K562 (cell line): ENCODE results near the gene OR10G3.

Experiments
- ATF1 ChIP-seq, 2 experiments: fragments of 450-650 bp in 1 of 2; IDR thresholded peaks; 2 replicates each; pipeline ENCODE4 v1.6.1; 2016; ENCODE audit warnings: missing compliant biosample characterization in 1 of 2, missing genetic modification characterization in 1 of 2
- CREB1 ChIP-seq, 2 experiments: sonication (generic) in 1 of 2; formaldehyde crosslinking in 1 of 2; IDR thresholded peaks; 2 replicates each; pipeline versions ENCODE4 v1.6.1 to v1.8.0; 2012 to 2022; ENCODE audit warnings: inconsistent platforms in 1 of 2, mild to moderate bottlenecking in 1 of 2, missing genetic modification reagents in 1 of 2, moderate library complexity in 1 of 2
- NFXL1 ChIP-seq: fragments of 450-650 bp; formaldehyde crosslinking; IDR thresholded peaks from 2 replicates; pipeline ENCODE4 v1.4.0; 2021; ENCODE audit warnings: mild to moderate bottlenecking
- NFYB ChIP-seq: IDR thresholded peaks from 2 replicates; pipeline ENCODE4 v1.6.1; 2011; ENCODE audit warnings: mild to moderate bottlenecking, moderate library complexity; ENCODE audit not compliant: insufficient read length; ENCODE audit errors: extremely low read depth
- POLR2AphosphoS5 ChIP-seq: IDR thresholded peaks from 2 replicates; pipeline ENCODE4 v1.6.1; 2011; ENCODE audit warnings: mild to moderate bottlenecking, low read depth, low read length, moderate library complexity; ENCODE audit not compliant: control insufficient read depth, insufficient read depth
- ZBTB17 ChIP-seq: fragments of 450-650 bp; formaldehyde crosslinking; IDR thresholded peaks from 2 replicates; pipeline ENCODE4 v1.4.0; 2020; ENCODE audit warnings: mild to moderate bottlenecking
- ZNF239 ChIP-seq: fragments of 250-450 bp; sonication (Bioruptor Pico); IDR thresholded peaks from 2 replicates; pipeline ENCODE4 v1.4.0; 2020; ENCODE audit warnings: mild to moderate bottlenecking
- TF ChIP-seq, protein P1 (sequence below), 3 experiments: IDR thresholded peaks in 2 of 3; conservative IDR thresholded peaks in 1 of 3; 2 replicates each; pipeline ENCODE4 v1.5.1; 2011 to 2012; ENCODE audit warnings: low read length in 3 of 3, mild to moderate bottlenecking in 3 of 3, control low read depth in 2 of 3, improper control_type of control experiment in 1 of 3, inconsistent platforms in 1 of 3, low read depth in 1 of 3, mixed read lengths in 1 of 3, moderate library complexity in 1 of 3; ENCODE audit not compliant: insufficient read depth in 2 of 3
- TF ChIP-seq, protein P2 (sequence below): fragments of 250-450 bp; sonication (Bioruptor Pico); IDR thresholded peaks from 2 replicates; pipeline ENCODE4 v1.8.0; 2021; ENCODE audit warnings: moderate library complexity, mild to moderate bottlenecking, inconsistent platforms
- TF ChIP-seq, protein P3 (sequence below): fragments of 450-650 bp; IDR thresholded peaks from 2 replicates; pipeline ENCODE4 v1.6.1; 2018; ENCODE audit warnings: mild to moderate bottlenecking, low read depth; ENCODE audit not compliant: partially characterized antibody
- TF ChIP-seq, protein P4 (sequence below): fragments of 450-650 bp; formaldehyde crosslinking; IDR thresholded peaks from 2 replicates; pipeline ENCODE4 v1.4.0; 2020; ENCODE audit warnings: mild to moderate bottlenecking, mixed read lengths
- TF ChIP-seq, protein P5 (sequence below): sonication (generic); formaldehyde crosslinking; IDR thresholded peaks from 2 replicates; pipeline ENCODE4 v1.8.0; 2022; ENCODE audit warnings: mild to moderate bottlenecking, missing genetic modification reagents, borderline replicate concordance

DNA sequence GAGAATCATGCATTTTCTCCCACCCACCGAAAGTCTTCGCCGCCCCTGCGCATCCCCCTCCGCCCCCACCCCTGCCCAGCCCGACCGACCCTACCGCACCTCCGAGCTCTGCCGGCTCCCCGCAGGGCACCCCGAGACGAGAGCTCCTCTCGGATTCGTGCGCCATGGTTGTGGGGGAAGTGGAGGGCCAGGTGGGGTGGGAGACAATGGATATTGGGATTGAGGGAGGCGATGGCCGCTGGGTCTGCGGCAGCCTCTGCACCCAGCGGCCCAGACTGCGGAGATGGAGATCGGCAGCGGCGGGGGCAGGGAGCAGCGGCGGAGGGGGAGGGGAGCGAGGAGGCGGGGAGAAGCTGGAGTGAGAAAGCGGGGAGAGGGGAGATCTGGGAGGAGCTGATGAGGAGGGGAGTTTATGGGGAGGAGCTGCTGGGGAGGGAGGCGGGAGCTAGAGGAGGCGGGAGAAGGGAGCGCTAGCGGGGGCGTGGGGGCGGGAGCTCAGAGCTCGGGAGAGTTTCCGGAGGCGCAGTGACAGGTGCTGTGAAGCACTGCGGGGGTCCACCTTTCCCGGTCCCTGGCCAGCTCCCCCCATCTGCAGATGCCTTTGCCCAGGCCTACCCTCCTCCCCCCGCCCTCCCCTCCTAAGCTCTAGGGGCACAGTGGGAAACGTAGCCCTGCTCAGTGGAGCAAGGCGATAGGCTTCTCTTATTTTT is 53.8 kb downstream of the OR10G3 start, which contains the start of gene SALL2:
- TF ChIP-seq, protein P1, sequence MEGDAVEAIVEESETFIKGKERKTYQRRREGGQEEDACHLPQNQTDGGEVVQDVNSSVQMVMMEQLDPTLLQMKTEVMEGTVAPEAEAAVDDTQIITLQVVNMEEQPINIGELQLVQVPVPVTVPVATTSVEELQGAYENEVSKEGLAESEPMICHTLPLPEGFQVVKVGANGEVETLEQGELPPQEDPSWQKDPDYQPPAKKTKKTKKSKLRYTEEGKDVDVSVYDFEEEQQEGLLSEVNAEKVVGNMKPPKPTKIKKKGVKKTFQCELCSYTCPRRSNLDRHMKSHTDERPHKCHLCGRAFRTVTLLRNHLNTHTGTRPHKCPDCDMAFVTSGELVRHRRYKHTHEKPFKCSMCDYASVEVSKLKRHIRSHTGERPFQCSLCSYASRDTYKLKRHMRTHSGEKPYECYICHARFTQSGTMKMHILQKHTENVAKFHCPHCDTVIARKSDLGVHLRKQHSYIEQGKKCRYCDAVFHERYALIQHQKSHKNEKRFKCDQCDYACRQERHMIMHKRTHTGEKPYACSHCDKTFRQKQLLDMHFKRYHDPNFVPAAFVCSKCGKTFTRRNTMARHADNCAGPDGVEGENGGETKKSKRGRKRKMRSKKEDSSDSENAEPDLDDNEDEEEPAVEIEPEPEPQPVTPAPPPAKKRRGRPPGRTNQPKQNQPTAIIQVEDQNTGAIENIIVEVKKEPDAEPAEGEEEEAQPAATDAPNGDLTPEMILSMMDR (IDR thresholded peaks at IDR 0.05 in 2 of 3, conservative IDR thresholded peaks at IDR 0.05 in 1 of 3; ENCODE audit: insufficient read depth in 2 of 3, low read depth in 1 of 3, low read length in 3 of 3): no peak
- TF ChIP-seq CREB1 (IDR thresholded peaks at IDR 0.05) (no peak), CREB1 (CRISPR knock-in tag; IDR thresholded peaks at IDR 0.05) (no peak), NFYB (no peak), ATF1 (CRISPR knock-in tag; IDR thresholded peaks at IDR 0.05) (no peak), ATF1 (tag; IDR thresholded peaks at IDR 0.05) (no peak), ZNF239 (CRISPR knock-in tag) (no peak), POLR2AphosphoS5 (no peak), NFXL1 (CRISPR knock-in tag) (no peak), ZBTB17 (CRISPR knock-in tag) (no peak)
- TF ChIP-seq, protein P2, sequence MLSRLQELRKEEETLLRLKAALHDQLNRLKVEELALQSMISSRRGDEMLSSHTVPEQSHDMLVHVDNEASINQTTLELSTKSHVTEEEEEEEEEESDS: no peak
- TF ChIP-seq, protein P3, sequence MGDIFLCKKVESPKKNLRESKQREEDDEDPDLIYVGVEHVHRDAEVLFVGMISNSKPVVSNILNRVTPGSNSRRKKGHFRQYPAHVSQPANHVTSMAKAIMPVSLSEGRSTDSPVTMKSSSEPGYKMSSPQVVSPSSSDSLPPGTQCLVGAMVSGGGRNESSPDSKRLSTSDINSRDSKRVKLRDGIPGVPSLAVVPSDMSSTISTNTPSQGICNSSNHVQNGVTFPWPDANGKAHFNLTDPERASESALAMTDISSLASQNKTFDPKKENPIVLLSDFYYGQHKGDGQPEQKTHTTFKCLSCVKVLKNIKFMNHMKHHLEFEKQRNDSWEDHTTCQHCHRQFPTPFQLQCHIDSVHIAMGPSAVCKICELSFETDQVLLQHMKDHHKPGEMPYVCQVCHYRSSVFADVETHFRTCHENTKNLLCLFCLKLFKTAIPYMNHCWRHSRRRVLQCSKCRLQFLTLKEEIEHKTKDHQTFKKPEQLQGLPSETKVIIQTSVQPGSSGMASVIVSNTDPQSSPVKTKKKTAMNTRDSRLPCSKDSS: no peak
- TF ChIP-seq, protein P4, sequence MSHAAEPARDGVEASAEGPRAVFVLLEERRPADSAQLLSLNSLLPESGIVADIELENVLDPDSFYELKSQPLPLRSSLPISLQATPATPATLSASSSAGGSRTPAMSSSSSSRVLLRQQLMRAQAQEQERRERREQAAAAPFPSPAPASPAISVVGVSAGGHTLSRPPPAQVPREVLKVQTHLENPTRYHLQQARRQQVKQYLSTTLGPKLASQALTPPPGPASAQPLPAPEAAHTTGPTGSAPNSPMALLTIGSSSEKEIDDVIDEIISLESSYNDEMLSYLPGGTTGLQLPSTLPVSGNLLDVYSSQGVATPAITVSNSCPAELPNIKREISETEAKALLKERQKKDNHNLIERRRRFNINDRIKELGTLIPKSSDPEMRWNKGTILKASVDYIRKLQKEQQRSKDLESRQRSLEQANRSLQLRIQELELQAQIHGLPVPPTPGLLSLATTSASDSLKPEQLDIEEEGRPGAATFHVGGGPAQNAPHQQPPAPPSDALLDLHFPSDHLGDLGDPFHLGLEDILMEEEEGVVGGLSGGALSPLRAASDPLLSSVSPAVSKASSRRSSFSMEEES: no peak
- TF ChIP-seq, protein P5, sequence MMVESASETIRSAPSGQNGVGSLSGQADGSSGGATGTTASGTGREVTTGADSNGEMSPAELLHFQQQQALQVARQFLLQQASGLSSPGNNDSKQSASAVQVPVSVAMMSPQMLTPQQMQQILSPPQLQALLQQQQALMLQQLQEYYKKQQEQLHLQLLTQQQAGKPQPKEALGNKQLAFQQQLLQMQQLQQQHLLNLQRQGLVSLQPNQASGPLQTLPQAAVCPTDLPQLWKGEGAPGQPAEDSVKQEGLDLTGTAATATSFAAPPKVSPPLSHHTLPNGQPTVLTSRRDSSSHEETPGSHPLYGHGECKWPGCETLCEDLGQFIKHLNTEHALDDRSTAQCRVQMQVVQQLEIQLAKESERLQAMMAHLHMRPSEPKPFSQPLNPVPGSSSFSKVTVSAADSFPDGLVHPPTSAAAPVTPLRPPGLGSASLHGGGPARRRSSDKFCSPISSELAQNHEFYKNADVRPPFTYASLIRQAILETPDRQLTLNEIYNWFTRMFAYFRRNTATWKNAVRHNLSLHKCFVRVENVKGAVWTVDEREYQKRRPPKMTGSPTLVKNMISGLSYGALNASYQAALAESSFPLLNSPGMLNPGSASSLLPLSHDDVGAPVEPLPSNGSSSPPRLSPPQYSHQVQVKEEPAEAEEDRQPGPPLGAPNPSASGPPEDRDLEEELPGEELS (CRISPR knock-in tag): no peak
